Measurements from ENCODE around the gene KCNH2.

Gene KCNH2

DNA sequence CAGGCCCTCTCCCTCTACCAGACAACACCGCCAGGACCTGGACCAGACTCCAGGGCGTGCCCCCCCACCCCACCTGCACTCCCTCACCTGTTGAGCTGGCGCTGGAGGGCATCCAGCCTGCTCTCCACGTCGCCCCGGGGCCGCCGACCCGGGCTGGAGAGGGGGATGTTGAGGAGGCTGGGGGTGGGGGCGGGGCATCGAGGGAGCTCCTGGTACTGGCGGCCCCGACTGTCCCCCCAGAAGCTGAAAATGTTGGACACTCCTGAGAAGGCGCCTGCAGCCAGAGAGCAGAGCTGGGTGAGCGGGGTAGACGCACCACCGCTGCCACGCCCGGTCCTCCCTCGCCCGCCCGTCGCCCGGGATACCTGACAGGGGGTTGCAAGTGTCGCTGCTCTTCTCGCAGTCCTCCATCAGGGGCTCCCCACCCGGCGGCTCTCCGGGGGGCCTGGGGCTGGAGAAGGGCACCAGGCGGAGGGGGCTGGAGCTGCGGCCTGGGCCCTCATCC, 30.8 kb downstream of the KCNH2 start:
- TF ChIP-seq EZH2phosphoT487 (conservative IDR thresholded peaks at IDR 0.05; ENCODE audit: low read length) = no peak
- TF ChIP-seq, protein P1, sequence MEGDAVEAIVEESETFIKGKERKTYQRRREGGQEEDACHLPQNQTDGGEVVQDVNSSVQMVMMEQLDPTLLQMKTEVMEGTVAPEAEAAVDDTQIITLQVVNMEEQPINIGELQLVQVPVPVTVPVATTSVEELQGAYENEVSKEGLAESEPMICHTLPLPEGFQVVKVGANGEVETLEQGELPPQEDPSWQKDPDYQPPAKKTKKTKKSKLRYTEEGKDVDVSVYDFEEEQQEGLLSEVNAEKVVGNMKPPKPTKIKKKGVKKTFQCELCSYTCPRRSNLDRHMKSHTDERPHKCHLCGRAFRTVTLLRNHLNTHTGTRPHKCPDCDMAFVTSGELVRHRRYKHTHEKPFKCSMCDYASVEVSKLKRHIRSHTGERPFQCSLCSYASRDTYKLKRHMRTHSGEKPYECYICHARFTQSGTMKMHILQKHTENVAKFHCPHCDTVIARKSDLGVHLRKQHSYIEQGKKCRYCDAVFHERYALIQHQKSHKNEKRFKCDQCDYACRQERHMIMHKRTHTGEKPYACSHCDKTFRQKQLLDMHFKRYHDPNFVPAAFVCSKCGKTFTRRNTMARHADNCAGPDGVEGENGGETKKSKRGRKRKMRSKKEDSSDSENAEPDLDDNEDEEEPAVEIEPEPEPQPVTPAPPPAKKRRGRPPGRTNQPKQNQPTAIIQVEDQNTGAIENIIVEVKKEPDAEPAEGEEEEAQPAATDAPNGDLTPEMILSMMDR (IDR thresholded peaks at IDR 0.05; ENCODE audit: insufficient read depth, low read length, poor library complexity, severe bottlenecking) = no peak
- H2AFZ ChIP-seq (ENCODE audit: low read depth, low read length, severe bottlenecking) = no peak overlapping the region
- no peak overlapping the region for H3K9ac ChIP-seq (ENCODE audit: low read length)
- H3K27me3 ChIP-seq (ENCODE audit: low read length) = no peaks in the 10 kb centered on the region
- H3K9me3 ChIP-seq (ENCODE audit: insufficient read depth, low read length) = no peaks in the 10 kb centered on the region
- H3K36me3 ChIP-seq (ENCODE audit: low read length) = no peaks in the 10 kb centered on the region
- H3K4me2 ChIP-seq (ENCODE audit: low read depth, low read length, poor library complexity, severe bottlenecking) = no peak overlapping the region
- no peak overlapping the region for H3K4me3 ChIP-seq (ENCODE audit: insufficient read depth, low read length, poor library complexity, severe bottlenecking)
- H4K20me1 ChIP-seq (ENCODE audit: low read depth, low read length) = no peaks in the 10 kb centered on the region
- H3K9me2 ChIP-seq (replicated peaks; ENCODE audit: insufficient read depth, low read length) = no peaks in the 10 kb centered on the region
- H3F3A ChIP-seq (ENCODE audit: insufficient read depth) = no peaks in the 10 kb centered on the region
- H3K79me2 ChIP-seq (ENCODE audit: insufficient read depth, low read length) = no peaks in the 10 kb centered on the region
- H3K27ac ChIP-seq (ENCODE audit: low read depth, low read length) = no peak overlapping the region

- no peak overlapping the region for H3K4me2 ChIP-seq (ENCODE audit: low read depth, low read length, poor library complexity, severe bottlenecking)
- no peak overlapping the region for H2AFZ ChIP-seq (ENCODE audit: low read depth, low read length, severe bottlenecking)
- H3K9me3 ChIP-seq (ENCODE audit: insufficient read depth, low read length) = no peaks in the 10 kb centered on the region
- H3K9ac ChIP-seq (ENCODE audit: low read length) = no peak overlapping the region
- no peaks in the 10 kb centered on the region for H3K9me2 ChIP-seq (replicated peaks; ENCODE audit: insufficient read depth, low read length)
- H3F3A ChIP-seq (ENCODE audit: insufficient read depth) = no peaks in the 10 kb centered on the region
- H3K79me2 ChIP-seq (ENCODE audit: insufficient read depth, low read length) = no peaks in the 10 kb centered on the region
- H3K4me3 ChIP-seq (ENCODE audit: insufficient read depth, low read length, poor library complexity, severe bottlenecking) = no peak overlapping the region
- TF ChIP-seq, protein P1 (IDR thresholded peaks at IDR 0.05; ENCODE audit: insufficient read depth, low read length, poor library complexity, severe bottlenecking) = no peak
- TF ChIP-seq EZH2phosphoT487 (conservative IDR thresholded peaks at IDR 0.05; ENCODE audit: low read length) = no peak
- no peaks in the 10 kb centered on the region for H4K20me1 ChIP-seq (ENCODE audit: low read depth, low read length)
- H3K27ac ChIP-seq (ENCODE audit: low read depth, low read length) = no peak overlapping the region
- no peaks in the 10 kb centered on the region for H3K36me3 ChIP-seq (ENCODE audit: low read length)
- no peaks in the 10 kb centered on the region for H3K27me3 ChIP-seq (ENCODE audit: low read length)
These were observed 31.5 kb downstream of the KCNH2 start for GRCh38 chr7:150946421-150947240.

DNA sequence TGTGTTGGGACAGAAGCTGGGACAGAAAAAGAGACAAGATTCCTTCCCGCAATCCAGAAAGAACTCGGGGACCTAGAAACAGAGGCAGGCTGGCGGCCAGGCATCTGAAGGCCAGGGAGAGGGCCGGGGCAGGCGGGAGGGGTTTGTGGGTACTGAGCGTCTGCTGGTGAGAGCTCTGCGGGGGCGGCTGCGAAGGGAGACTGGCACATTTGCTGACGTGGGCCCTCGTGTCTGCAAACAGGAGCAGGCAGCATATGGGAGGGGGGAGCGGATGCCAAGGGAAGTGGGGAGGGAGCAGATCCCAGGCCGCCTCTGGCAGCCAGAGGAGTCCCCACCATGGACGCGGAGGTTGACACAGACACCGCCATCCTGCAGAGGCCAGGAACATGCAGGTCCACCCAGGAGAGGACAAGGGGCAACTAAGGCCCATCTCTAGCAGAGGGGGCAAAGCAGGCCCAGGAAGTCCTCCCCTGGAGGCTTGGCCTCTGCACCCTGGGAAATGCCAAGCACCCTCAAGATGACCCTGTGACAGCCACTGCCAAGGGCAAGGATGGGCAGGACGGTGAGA, 32.2 kb downstream of the KCNH2 start:
- no peaks in the 10 kb centered on the region for H3K9me3 ChIP-seq (ENCODE audit: insufficient read depth, low read length)
- H3K4me2 ChIP-seq (ENCODE audit: low read depth, low read length, poor library complexity, severe bottlenecking) = no peak overlapping the region
- no peak overlapping the region for H3K9ac ChIP-seq (ENCODE audit: low read length)
- no peaks in the 10 kb centered on the region for H3K9me2 ChIP-seq (replicated peaks; ENCODE audit: insufficient read depth, low read length)
- TF ChIP-seq, protein P1 (IDR thresholded peaks at IDR 0.05; ENCODE audit: insufficient read depth, low read length, poor library complexity, severe bottlenecking) = no peak
- TF ChIP-seq EZH2phosphoT487 (conservative IDR thresholded peaks at IDR 0.05; ENCODE audit: low read length) = no peak
- no peak overlapping the region for H3K27ac ChIP-seq (ENCODE audit: low read depth, low read length)
- no peaks in the 10 kb centered on the region for H3F3A ChIP-seq (ENCODE audit: insufficient read depth)
- no peak overlapping the region for H2AFZ ChIP-seq (ENCODE audit: low read depth, low read length, severe bottlenecking)
- H3K79me2 ChIP-seq (ENCODE audit: insufficient read depth, low read length) = no peaks in the 10 kb centered on the region
- no peaks in the 10 kb centered on the region for H3K36me3 ChIP-seq (ENCODE audit: low read length)
- H3K27me3 ChIP-seq (ENCODE audit: low read length) = no peaks in the 10 kb centered on the region
- H3K4me3 ChIP-seq (ENCODE audit: insufficient read depth, low read length, poor library complexity, severe bottlenecking) = no peak overlapping the region
- no peaks in the 10 kb centered on the region for H4K20me1 ChIP-seq (ENCODE audit: low read depth, low read length)

Data from SU-DHL-6 (cell line).